ENCODE results near the gene RTF2.

RTF2 gene
- total RNA-seq = 53.7 to 72.8 (median 64.2) reads per million in 4 experiments

- DNase-seq = peak; percentile 94
These were observed at the start of gene RTF2 for GRCh38 chr20:56468316-56469076. Gene RTF2, plus strand, starts transcription at chr20:56468627. Its CDS starts 71 bp downstream, at chr20:56468698.

DNA sequence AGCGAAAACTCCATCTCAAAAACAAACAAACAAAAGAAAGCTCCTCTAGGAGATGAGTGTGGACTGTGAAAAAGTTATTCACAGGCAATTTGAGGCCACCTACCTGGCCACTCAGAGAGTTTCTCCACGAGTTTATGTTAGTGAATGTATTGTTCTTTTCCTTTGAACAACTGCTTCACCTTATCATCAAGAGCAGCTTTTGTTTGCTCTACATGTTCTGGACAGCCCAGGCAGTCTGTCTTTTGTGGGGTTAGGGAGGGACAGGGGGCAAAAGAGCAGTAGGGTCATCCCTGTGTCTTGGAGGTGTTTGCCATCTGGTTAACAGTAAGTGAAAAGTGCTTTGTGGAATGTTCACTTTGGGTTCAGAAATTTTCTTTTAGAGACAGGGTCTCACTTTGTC, 48.4 kb upstream of the RTF2 start:
- no peak for DNase-seq

DNA sequence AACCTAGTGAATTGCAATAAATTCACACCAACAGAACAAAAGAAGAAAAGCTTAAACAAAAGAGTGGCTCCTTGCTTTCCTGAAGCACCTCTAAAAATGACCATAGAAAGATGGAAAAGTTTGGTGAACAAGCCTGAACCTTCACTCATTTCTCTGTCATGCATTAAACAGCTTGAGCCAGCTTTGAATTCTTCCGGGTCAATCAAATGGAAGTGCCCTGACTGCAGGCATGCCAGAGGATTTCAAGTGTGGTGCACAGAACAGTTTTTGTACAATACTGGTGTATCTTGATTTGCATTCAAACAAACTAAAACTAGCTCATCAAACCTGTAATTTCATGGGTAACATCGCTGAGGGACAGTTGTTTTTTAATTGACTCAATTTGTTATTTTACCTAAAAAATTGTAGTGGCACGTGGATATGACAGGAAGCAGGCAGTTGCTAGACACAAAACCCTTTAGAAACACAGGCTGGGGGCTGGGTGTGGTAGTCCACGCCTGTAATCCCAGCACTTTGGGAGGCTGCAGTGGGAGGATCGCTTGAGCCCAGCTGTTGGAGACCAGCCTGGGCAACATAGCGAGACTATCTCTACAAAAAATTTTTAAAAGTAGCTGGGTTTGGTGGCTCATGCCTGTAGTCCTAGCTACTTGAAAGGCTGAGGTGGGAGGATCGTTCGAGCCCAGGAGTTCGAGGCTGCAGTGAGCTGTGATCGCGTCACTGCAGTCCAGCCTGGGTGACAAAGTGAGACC, 47.3 kb upstream of the RTF2 start:
- DNase-seq = no peak

DNA sequence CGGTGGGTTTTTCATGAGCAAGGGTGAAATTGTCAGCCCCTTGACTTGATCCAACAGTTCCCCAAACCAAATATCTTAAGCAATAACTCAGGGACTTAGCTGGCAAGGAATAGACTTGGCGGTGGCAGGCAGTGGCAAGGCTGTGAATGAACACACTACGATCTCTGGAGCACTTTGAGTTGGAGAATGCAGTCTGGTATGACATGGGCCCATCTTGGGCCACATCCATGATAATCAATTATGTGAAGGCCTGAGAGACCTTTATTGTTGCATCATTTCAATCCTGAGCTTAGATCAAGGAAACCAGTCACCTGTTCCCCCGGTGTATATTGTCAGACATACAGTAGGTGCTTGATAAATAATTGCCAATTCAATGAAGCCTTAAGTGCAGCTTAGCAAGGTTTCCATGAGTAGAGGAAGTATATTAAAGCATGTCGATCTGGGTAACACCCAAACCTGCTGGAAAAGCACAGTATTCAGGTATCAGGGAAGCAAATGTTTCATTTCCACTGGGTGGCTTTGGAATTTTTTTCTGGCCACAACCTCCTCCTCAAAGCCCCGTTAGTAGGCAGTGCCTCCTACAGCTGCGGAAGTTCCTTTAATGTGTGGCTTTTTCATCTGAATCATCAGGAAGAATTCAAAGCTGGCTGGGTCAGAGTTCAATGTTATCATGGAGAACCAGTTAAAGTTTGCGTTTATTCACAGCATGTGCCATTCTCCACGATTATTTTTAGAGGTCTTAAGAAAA, 46.2 kb upstream of the RTF2 start:
- no peak for DNase-seq

DNA sequence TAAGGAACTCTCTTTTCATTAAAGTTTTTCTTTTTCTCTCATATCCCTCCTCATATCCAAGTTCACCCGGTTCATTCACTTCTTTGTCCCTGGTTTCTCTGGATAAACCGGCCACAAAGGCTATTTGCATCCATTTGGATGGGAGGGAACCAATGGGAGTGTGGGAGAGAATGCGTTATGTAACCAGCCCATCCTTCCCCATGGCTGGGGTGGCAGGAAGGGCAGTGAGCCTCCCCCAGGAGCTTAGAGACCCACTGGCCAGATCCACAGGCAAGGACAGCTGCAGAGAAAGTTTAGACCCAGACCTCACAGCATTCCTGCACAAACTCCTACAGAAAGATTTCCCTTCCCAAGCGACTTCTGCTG, 45.6 kb upstream of the RTF2 start:
- DNase-seq = no peak

GRCh38 chr20:56423211-56423610, 45.2 kb upstream of the RTF2 start:
- no peak for DNase-seq

DNA sequence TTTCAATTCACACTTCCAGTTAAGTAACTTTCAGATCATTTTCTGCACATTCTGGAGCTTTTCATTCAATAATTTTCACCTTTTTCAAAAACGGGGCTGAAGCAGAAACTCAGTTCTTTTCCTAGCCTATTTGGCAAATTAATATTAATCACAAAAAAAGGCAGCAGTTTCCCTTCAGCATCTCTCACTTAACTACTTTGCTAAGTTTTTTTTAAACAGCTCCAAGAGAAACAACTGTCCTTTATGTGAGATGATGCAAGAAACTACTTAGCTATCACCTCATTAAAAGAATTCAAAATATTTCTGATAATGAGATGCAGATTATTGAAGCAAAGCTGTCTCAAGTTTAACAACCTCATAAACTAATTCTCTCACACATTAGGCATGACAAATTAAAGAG, 44.5 kb upstream of the RTF2 start:
- DNase-seq = no peak

- no peak for DNase-seq
These were observed 43.5 kb upstream of the RTF2 start for GRCh38 chr20:56424931-56425330.

- no peak for DNase-seq
These were observed 42.4 kb upstream of the RTF2 start for GRCh38 chr20:56426026-56426425.

GRCh38 chr20:56426926-56427325, 41.5 kb upstream of the RTF2 start:
- DNase-seq = no peak

DNA sequence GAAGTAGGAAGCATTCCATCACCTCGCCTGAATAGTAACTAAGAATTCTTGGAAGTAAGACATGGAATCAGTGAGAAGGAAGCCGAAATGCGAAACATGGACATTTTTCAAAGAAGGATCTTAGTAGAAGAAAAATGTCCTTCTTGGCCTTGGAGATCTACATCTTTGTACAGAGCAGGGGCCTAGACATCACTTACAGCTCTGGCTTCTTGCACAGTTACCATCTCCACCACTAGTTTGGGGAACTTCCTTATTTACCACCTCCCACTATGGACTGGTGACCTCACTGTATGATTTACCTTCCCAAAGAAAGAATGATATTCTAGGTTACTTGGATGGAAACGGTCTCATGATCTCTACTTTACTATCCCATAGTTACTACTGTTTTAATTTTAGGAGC, 40.6 kb upstream of the RTF2 start:
- no peak for DNase-seq

GRCh38 chr20:56428410-56428809, 40.0 kb upstream of the RTF2 start:
- no peak for DNase-seq

- no peak for DNase-seq
These were observed 39.5 kb upstream of the RTF2 start for GRCh38 chr20:56428881-56429280.

DNA sequence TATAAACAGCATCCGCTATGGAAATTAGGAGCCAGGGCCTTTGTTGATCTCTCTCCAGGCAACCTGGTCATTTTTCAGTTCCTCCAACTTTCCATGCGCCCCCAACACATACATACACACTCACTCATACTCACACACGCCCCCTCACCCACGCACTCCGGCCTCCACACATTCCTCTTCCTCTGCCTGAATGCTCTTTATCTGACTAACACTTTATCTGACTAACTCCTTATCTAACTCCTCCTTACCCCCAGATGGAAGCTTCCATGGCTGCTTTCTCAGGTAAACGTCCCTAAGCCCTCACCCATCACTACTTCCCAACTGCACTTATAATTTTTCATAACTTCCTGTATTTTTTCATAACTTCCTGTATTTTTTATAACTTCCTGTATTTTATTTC, 38.9 kb upstream of the RTF2 start:
- no peak for DNase-seq

DNA sequence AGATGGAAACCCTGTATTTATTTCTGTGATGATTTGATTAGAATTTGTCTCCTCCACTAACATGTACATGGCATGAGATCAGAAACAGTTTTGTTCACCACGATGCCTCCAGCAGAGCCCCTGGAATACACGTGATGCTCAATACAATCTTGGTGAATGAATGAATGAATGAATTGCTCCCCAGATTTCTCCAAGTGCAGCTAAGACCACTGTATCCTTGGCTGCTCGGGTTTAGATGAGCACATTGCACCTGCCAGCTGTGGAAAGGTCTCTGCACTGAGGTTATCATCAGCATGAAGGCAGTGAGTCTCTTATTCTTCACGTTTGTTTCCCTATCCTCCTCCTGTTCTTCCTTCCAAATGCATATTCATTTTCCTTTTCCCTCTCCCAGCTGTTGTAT, 38.5 kb upstream of the RTF2 start:
- no peak for DNase-seq

DNA sequence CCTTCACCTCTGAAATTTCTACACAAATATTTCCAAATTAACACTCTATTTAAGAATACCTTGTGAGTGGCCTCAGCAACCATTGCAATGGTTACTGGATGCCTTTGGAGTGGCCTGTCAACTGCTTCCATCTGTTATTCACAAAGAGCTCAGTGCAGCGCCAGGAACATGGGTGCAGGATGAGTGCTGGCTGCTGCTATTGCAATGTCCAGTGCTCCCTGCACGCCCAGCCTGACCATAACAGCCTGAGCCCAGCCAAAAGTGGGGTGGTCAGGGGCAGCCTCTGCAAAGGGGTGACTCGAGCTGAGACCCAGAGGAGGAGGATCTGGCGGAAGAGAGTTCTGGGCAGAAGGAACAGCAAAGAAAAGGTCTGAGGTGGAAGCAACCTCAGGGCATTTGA, 38.0 kb upstream of the RTF2 start:
- no peak for DNase-seq

- DNase-seq = no peak
These were observed 37.5 kb upstream of the RTF2 start for GRCh38 chr20:56430957-56431356.

- DNase-seq = no peak
These were observed 37.0 kb upstream of the RTF2 start for GRCh38 chr20:56431471-56431870.

DNA sequence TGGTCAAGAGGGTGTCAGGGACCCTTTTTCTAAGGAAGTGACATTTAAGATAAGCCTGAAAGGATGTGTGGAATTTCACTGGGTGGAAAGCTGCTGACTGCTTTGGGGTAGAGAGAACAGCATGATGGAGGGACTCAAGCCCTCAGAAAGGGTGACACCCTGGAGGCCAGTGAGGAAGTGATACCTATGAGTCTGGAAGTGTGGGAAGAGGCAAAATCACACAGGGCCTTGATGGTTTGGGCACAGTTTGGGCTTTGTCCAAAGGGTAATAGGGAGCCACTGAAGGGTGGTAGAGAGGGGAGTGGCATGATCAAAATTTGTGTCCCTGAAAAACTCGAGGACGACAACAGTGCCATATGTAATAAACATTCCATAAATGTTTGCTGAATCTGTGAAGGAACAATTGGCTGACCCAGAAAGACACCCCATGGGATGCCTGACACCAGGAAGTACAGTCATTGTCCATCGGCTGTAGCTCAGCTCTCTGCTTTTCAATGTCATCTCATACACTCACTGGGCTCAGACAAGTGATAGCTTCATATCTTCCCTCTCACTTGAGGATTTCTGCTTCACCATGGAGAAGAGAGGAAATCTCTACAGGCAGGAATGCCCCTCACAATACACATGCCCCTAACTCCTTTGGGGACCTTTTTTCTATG, 35.1 kb upstream of the RTF2 start:
- no peak for DNase-seq

DNA sequence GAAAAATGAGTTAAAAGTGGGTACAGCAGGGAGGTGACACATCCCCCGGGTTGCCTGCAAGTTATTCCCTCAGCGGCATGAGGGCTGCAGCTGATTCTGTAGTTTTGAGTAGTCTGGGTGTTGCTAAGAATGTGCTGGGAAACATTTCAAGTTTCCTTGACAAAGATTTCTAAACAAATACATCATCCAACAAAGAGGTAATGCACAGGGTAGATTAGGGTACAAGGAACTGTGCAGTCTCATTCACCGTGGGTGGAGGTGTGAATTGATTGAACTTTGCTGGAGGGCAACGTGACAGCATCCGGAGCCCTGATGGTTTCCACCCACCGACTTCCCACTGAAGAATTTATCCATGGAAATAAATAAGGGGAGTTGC, 34.6 kb upstream of the RTF2 start:
- no peak for DNase-seq

- DNase-seq = no peak
These were observed 31.0 kb upstream of the RTF2 start for GRCh38 chr20:56437196-56437960.

- no peak for DNase-seq
These were observed 30.1 kb upstream of the RTF2 start for GRCh38 chr20:56438284-56438683.

Data from effector CD8-positive, alpha-beta T cell (primary cell).